Glutamatergic neuron (in vitro differentiated cells): ENCODE data around the gene HHIPL1. TPM values are rescaled to one million over a fixed set of nuclear protein-coding genes. Genes with fewer than 3 reads are reported as not detected.
A peak's percentile ranks its signal among the peaks of the same experiment; 100 is the strongest.

Experiments used
- DNase-seq: peaks from one replicate; pipeline ENCODE4 v3.0.0; 2022
- H3K27ac Mint-ChIP-seq: one replicate; pipeline ENCODE4 v1.8.0; 2020; ENCODE audit warnings: mild to moderate bottlenecking, mixed read lengths, inconsistent platforms; ENCODE audit not compliant: unreplicated experiment
- H3K27me3 Mint-ChIP-seq: one replicate; pipeline ENCODE4 v1.8.0; 2020; ENCODE audit warnings: mild to moderate bottlenecking, moderate library complexity, mixed read lengths, inconsistent platforms; ENCODE audit not compliant: unreplicated experiment
- H3K36me3 Mint-ChIP-seq: one replicate; pipeline ENCODE4 v1.8.0; 2020; ENCODE audit warnings: mild to moderate bottlenecking, mixed read lengths, inconsistent platforms; ENCODE audit not compliant: unreplicated experiment
- H3K4me1 Mint-ChIP-seq: one replicate; pipeline ENCODE4 v1.8.0; 2020; ENCODE audit warnings: mild to moderate bottlenecking, low read depth, mixed read lengths, inconsistent platforms; ENCODE audit not compliant: unreplicated experiment
- H3K4me3 Mint-ChIP-seq: one replicate; pipeline ENCODE4 v1.8.0; 2020; ENCODE audit warnings: mild to moderate bottlenecking, mixed read lengths, inconsistent platforms; ENCODE audit not compliant: unreplicated experiment
- H3K9me3 Mint-ChIP-seq: one replicate; pipeline ENCODE4 v1.8.0; 2020; ENCODE audit warnings: mild to moderate bottlenecking, moderate library complexity, mixed read lengths, inconsistent platforms; ENCODE audit not compliant: unreplicated experiment
- total RNA-seq: library from RNA; stranded (reverse); fragmentation: NEBNext Ultra II Directional; extraction: Animal tissue kit (Norgen Biotek cat#: 25700); gene quantifications from one replicate; pipeline ENCODE4 v1.2.1, GENCODE V29; 2021; ENCODE audit not compliant: unreplicated experiment
- TF ChIP-seq, protein P1 (sequence below): fragments of 200-600 bp; sonication (generic); IDR thresholded peaks from one replicate; pipeline ENCODE4 v1.5.0; 2021; ENCODE audit not compliant: partially characterized antibody, unreplicated experiment

Gene HHIPL1
- total RNA-seq, 1 donor from 2014 or later, result 0.47 TPM

DNA sequence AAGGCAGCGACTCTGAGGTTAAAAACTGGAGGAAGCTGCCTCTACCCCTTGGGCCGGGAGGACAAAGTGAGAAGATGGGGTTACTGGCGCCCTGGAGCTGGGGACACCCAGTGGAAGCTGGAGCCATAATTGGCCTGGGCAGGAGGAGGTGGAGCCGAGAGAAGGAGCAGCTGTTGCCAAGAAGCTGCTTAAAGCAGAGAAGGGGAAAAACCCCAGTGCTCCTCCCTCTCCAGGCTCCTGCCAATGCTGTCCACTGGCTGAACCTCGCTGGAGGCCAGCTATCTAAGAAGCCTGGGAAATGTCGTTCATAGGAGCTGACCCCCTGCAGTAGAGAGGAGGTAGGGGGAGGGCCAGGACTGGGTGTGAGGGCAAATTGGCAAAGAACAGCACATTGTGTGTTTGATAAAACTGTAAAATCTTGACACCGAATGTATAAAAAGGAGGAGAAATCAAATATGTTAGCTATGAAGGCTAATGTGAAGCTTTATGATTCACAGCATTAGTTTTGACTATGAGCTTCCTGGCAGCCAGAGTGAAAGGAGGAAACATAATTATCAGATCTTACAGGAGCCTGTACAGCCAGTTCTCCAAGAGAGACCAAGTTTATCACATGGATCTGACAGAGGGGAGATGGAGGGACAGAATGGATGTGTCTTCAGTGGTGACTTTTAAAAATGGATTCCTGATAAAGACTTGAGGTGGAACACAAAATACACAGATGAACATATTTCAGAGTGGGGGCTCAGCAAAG lies 9.5 kb downstream of the HHIPL1 start:
- peaks cover 11% of the 10 kb centered on the region for H3K27me3 Mint-ChIP-seq
- no peak overlapping the region for H3K27ac Mint-ChIP-seq
- H3K9me3 Mint-ChIP-seq, result peaks cover 2% of the 10 kb centered on the region
- H3K4me3 Mint-ChIP-seq, result no peak overlapping the region
- no peaks in the 10 kb centered on the region for H3K36me3 Mint-ChIP-seq
- TF ChIP-seq, protein P1, sequence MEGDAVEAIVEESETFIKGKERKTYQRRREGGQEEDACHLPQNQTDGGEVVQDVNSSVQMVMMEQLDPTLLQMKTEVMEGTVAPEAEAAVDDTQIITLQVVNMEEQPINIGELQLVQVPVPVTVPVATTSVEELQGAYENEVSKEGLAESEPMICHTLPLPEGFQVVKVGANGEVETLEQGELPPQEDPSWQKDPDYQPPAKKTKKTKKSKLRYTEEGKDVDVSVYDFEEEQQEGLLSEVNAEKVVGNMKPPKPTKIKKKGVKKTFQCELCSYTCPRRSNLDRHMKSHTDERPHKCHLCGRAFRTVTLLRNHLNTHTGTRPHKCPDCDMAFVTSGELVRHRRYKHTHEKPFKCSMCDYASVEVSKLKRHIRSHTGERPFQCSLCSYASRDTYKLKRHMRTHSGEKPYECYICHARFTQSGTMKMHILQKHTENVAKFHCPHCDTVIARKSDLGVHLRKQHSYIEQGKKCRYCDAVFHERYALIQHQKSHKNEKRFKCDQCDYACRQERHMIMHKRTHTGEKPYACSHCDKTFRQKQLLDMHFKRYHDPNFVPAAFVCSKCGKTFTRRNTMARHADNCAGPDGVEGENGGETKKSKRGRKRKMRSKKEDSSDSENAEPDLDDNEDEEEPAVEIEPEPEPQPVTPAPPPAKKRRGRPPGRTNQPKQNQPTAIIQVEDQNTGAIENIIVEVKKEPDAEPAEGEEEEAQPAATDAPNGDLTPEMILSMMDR, result no peak
- DNase-seq, result no peak
- no peaks in the 10 kb centered on the region for H3K4me1 Mint-ChIP-seq

DNA sequence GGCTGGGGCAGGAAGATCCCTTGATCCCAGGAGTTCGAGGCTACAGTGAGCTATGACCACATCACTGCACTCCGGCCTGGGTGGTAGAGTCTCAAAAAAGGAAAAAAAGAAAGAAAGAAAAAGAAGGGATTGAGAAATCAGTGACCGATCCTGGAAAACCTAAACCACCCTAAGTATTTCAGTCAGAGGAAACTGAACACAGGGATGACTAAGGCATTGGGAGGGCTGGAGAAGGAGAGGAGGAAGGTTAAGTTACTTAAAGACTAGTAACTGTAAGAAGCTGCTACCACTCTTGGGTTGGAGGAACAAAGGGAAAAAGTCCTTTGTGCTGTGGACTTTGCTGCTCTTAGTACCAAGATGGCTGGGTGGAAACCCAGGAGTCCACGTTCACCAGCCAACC lies 10.6 kb downstream of the HHIPL1 start:
- DNase-seq, result no peak
- H3K27me3 Mint-ChIP-seq, result peaks cover 10% of the 10 kb centered on the region

DNA sequence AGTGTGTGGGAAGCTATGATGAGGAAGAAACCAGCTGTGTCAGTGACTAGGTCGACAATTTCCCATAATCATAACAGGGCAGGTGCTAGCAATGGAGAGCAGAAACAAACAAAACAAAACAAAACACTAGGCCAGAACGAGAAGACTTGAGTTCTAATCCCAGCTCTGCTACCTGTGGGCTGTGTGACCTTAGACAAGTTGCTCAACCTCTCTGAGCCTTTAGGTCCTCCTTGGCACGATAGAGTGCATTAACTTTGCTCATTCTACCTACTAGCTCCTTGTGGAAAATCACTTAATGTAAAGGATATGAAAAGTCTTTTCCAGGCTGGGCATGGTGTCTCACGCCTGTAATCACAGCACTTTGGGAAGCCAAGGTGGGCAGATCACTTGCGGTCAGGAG lies 11.2 kb downstream of the HHIPL1 start:
- DNase-seq, result no peak
- no peaks in the 10 kb centered on the region for H3K4me1 Mint-ChIP-seq
- H3K27ac Mint-ChIP-seq, result no peak overlapping the region
- H3K4me3 Mint-ChIP-seq, result no peak overlapping the region
- peaks cover 2% of the 10 kb centered on the region for H3K9me3 Mint-ChIP-seq
- H3K36me3 Mint-ChIP-seq, result no peaks in the 10 kb centered on the region
- TF ChIP-seq, protein P1, result no peak
- peaks cover 13% of the 10 kb centered on the region for H3K27me3 Mint-ChIP-seq

More for the DNA sequence above, 10.6 kb downstream of the HHIPL1 start:
- H3K4me3 Mint-ChIP-seq, result no peak overlapping the region
- H3K9me3 Mint-ChIP-seq, result peaks cover 2% of the 10 kb centered on the region
- H3K4me1 Mint-ChIP-seq, result no peaks in the 10 kb centered on the region
- no peaks in the 10 kb centered on the region for H3K36me3 Mint-ChIP-seq
- TF ChIP-seq, protein P1, result no peak
- no peak overlapping the region for H3K27ac Mint-ChIP-seq

DNA sequence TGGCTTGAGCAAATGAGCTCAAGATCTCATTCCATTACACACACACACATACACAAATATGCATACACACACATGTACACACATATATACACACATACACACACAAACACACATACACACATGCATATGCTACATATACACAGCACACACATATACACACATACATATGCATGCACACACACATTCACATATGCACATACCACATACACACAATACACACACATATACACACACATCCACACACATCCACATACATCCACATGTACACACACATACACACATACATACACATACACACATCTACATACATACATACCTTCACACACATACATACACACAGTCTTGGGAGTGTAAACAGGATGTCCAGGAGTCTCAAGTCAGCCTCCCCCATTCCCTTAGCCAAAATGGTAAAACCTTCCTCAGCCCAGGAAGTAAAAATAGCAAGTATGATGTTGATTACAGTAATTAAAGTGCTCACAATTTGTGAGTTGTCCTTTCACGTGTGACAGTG lies 12.8 kb downstream of the HHIPL1 start:
- TF ChIP-seq, protein P1, result no peak
- H3K27ac Mint-ChIP-seq, result no peak overlapping the region
- peaks cover 2% of the 10 kb centered on the region for H3K9me3 Mint-ChIP-seq
- DNase-seq, result no peak
- H3K4me3 Mint-ChIP-seq, result no peak overlapping the region
- H3K27me3 Mint-ChIP-seq, result peaks cover 14% of the 10 kb centered on the region
- no peaks in the 10 kb centered on the region for H3K36me3 Mint-ChIP-seq
- H3K4me1 Mint-ChIP-seq, result no peaks in the 10 kb centered on the region

DNA sequence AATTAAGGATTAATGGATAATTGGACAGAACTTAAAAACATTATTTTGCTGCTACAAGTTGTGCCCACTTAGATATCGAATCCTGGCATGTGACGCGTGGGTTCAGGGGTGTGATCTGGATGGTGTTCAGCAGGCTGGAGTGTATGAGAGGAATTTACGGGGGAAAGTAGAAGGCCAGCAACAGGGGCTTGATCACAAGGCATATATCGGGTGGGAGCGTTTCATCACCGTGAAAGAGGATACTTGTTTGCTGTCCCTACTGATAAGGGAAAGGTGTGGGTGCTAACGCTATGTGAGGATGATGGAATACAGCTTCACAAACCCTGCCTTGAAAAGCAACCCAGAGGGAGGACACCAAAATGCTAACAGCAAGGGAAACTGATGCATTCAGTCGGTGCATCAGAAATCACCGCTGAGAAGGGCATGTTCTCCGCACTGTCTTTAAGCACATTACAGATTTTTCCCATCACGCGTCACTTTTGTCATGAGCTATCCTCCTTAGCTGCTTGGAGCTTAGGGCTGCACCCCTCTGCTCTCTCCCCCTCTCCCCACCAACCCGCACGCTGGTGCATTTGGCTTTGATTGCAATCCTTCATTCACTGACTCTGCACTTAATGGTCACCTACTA lies 13.4 kb downstream of the HHIPL1 start:
- TF ChIP-seq, protein P1, result no peak
- Mint-ChIP-seq H3K4me1 (no peaks in the 10 kb centered on the region), H3K36me3 (no peaks in the 10 kb centered on the region), H3K9me3 (peaks cover 2% of the 10 kb centered on the region), H3K27ac (no peak overlapping the region), H3K27me3 (peaks cover 17% of the 10 kb centered on the region), H3K4me3 (peak overlapping the region; percentile 0)
- DNase-seq, result no peak
